Cerebellar nuclear complex (tissue), 1 donor: ENCODE data around the gene KIF26B.

Source experiments
- DNase-seq, 2 experiments: peaks; one replicate each; lab custom pipeline; 2025; lab: John Stamatoyannopoulos, UW

KIF26B gene

GRCh38 chr1:245431706-245432105 is 276.9 kb downstream of the KIF26B start:
- DNase-seq, result no peak

- DNase-seq, result no peak
Observed at GRCh38 chr1:245432228-245432875, 277.6 kb downstream of the KIF26B start.

GRCh38 chr1:245433561-245433960 is 278.8 kb downstream of the KIF26B start:
- no peak for DNase-seq

GRCh38 chr1:245434280-245434679 is 279.5 kb downstream of the KIF26B start:
- no peak for DNase-seq

- no peak for DNase-seq
Observed at GRCh38 chr1:245436407-245436806, 281.6 kb downstream of the KIF26B start.

GRCh38 chr1:245437369-245438062 is 282.7 kb downstream of the KIF26B start:
- no peak for DNase-seq

GRCh38 chr1:245440922-245441321 is 286.1 kb downstream of the KIF26B start:
- DNase-seq, result no peak

GRCh38 chr1:245441689-245442088 is 286.9 kb downstream of the KIF26B start:
- DNase-seq, result no peak

- DNase-seq, result no peak
Observed at GRCh38 chr1:245444147-245444828, 289.5 kb downstream of the KIF26B start.

- DNase-seq, result no peak
Observed at GRCh38 chr1:245444945-245445344, 290.2 kb downstream of the KIF26B start.

GRCh38 chr1:245448531-245448930 is 293.7 kb downstream of the KIF26B start:
- DNase-seq, result no peak

- DNase-seq, result no peak
Observed at GRCh38 chr1:245448975-245449431, 294.2 kb downstream of the KIF26B start.

GRCh38 chr1:245453541-245453940 is 298.8 kb downstream of the KIF26B start:
- no peak for DNase-seq

- no peak for DNase-seq
Observed at GRCh38 chr1:245454051-245454450, 299.3 kb downstream of the KIF26B start.

GRCh38 chr1:245457562-245457961 is 302.8 kb downstream of the KIF26B start:
- no peak for DNase-seq

- peak; percentile 16 to 27 for DNase-seq
Observed at GRCh38 chr1:245458234-245458633, 303.4 kb downstream of the KIF26B start.

GRCh38 chr1:245458761-245459174 is 304.0 kb downstream of the KIF26B start:
- DNase-seq, result no peak

- no peak for DNase-seq
Observed at GRCh38 chr1:245459621-245460020, 304.8 kb downstream of the KIF26B start.

- DNase-seq, result no peak
Observed at GRCh38 chr1:245461681-245462080, 306.9 kb downstream of the KIF26B start.

GRCh38 chr1:245462161-245462560 is 307.4 kb downstream of the KIF26B start:
- no peak for DNase-seq

GRCh38 chr1:245463392-245464165 is 308.8 kb downstream of the KIF26B start:
- no peak for DNase-seq

- no peak for DNase-seq
Observed at GRCh38 chr1:245464290-245464689, 309.5 kb downstream of the KIF26B start.
